Muscle of back (tissue), 11 donors: Measurements from ENCODE around the gene TMSB15B. TPM values are rescaled to one million over a fixed set of nuclear protein-coding genes. Genes with fewer than 3 reads are reported as not detected.
"Not testable (repeated sequence)": the region's sequence is repeated elsewhere in the genome, so short reads cannot be mapped to it uniquely, and the experiment has no call there.

Source experiments
- DNase-seq, 3 donors: peaks; one replicate each; pipeline versions ENCODE4 v3.0.0 to v3.0.0-alpha.2; 2013
- polyA plus RNA-seq, 10 donors: library from polyadenylated mRNA; unstranded; fragments of 120-200 nt; gene quantifications; one replicate each; pipeline ENCODE4 v1.2.1, GENCODE V29; 2013; ENCODE audit not compliant: insufficient read length in 10 of 10

The TMSB15B gene
- polyA plus RNA-seq, 10 donors, result 8.5 to 14.5 (median 10.6) TPM

GRCh38 chrX:104015576-104015975 lies 53.1 kb downstream of the TMSB15B start:
- not testable (repeated sequence) for DNase-seq

Other genes starting within 250 kb of the TMSB15B start
- gene PLP1, start 185.8 kb upstream of the TMSB15B start, polyA plus RNA-seq, result 100 to 1,000 TPM in 2 of 10 donors, 10 to 100 TPM in 8; 56.8 to 111 (median 85.8) TPM
- 10 to 100 TPM; 13.6 to 39.3 (median 29.6) TPM for gene RAB9B, start 130.4 kb upstream of the TMSB15B start, polyA plus RNA-seq
- not detected for gene H2BW1, start 51.1 kb downstream of the TMSB15B start, polyA plus RNA-seq
- gene H2BW2, start 77.3 kb downstream of the TMSB15B start, polyA plus RNA-seq, result under 1 TPM; 0.21 to 0.71 (median 0.41) TPM
- gene TMSB15C, start 113.6 kb downstream of the TMSB15B start, polyA plus RNA-seq, result 1 to 10 TPM; 3.1 to 8.8 (median 5.2) TPM
- 1 to 10 TPM; 1.7 to 4.0 (median 2.5) TPM for gene ZCCHC18, start 149.9 kb downstream of the TMSB15B start, polyA plus RNA-seq
- gene SLC25A53, start 194.4 kb downstream of the TMSB15B start, polyA plus RNA-seq, result 1 to 10 TPM; 5.0 to 8.3 (median 6.7) TPM
- gene FAM199X, start 203.8 kb downstream of the TMSB15B start, polyA plus RNA-seq, result 10 to 100 TPM; 12.2 to 19.1 (median 15.3) TPM